ENCODE data around the gene EPHA4. TPM values are rescaled to one million over a fixed set of nuclear protein-coding genes. Genes with fewer than 3 reads are reported as not detected.

Gene EPHA4
- polyA plus RNA-seq, 1 of the 3 experiments (the other 2 are of a cell fraction): 0.90 TPM

GRCh38 chr2:221442128-221442527, 130.0 kb downstream of the EPHA4 start:
- ChIA-PET POLR2A (no interaction called here), CTCF (no interaction called here)
- Histone ChIP-seq H3K4me1 (ENCODE audit: control insufficient read depth in 1 of 2, insufficient read depth in 2 of 2, low read depth in 1 of 2, low read length in 1 of 2) (no peaks in the 10 kb centered on the region), H3F3A (replicated peaks; ENCODE audit: insufficient read depth) (peaks cover 5% of the 10 kb centered on the region), H4K20me1 (ENCODE audit: insufficient read depth) (no peaks in the 10 kb centered on the region), H2AFZ (ENCODE audit: low read depth) (no peak overlapping the region), H3K36me3 (replicated peaks in 1 of 2; ENCODE audit: control insufficient read depth in 1 of 2, insufficient read depth in 2 of 2, low read length in 1 of 2) (no peaks in the 10 kb centered on the region), H3K4me3 (ENCODE audit: low read depth in 2 of 2, low read length in 1 of 2) (no peak overlapping the region), H3K4me2 (no peak overlapping the region), H3K27me3 (ENCODE audit: insufficient read depth) (no peaks in the 10 kb centered on the region), H3K27ac (ENCODE audit: low read depth in 2 of 2, low read length in 1 of 2) (no peak overlapping the region), H3K79me2 (ENCODE audit: insufficient read depth) (no peaks in the 10 kb centered on the region), H3K9ac (no peak overlapping the region), H3K9me3 (no peaks in the 10 kb centered on the region), H3K9me2 (no peaks in the 10 kb centered on the region)
- no peak for DNase-seq
- 45% methylated on average over 4 of the region's 4 CpGs for WGBS (ENCODE audit: low lambda C conversion rate)
- TF ChIP-seq GATA2 (CRISPR knock-in tag; IDR thresholded peaks at IDR 0.05) (no peak), RCOR1 (IDR thresholded peaks at IDR 0.05; ENCODE audit: low read length) (no peak), FOXM1 (IDR thresholded peaks at IDR 0.05; ENCODE audit: low read depth) (no peak), NRF1 (IDR thresholded peaks at IDR 0.05; ENCODE audit: low read depth, low read length) (no peak), GABPA (IDR thresholded peaks at IDR 0.05; ENCODE audit: low read depth) (no peak), TEAD4 (IDR thresholded peaks at IDR 0.05; ENCODE audit: borderline replicate concordance, insufficient read depth) (no peak)

- POLR2A ChIA-PET: no interaction called here
- no peaks in the 10 kb centered on the region for H3K36me3 ChIP-seq (replicated peaks in 1 of 2; ENCODE audit: control insufficient read depth in 1 of 2, insufficient read depth in 2 of 2, low read length in 1 of 2)
- TF ChIP-seq NRF1 (IDR thresholded peaks at IDR 0.05; ENCODE audit: low read depth, low read length) (no peak), RFX5 (IDR thresholded peaks at IDR 0.05; ENCODE audit: low read length) (no peak), ELF1 (IDR thresholded peaks at IDR 0.05) (no peak), REST (IDR thresholded peaks at IDR 0.05; ENCODE audit: low read depth, low read length) (no peak), TAF1 (IDR thresholded peaks at IDR 0.05; ENCODE audit: borderline replicate concordance, low read depth, low read length) (no peak), IRF3 (IDR thresholded peaks at IDR 0.05; ENCODE audit: low read depth, low read length) (no peak), CTCF (IDR thresholded peaks at IDR 0.05) (no peak)
These were observed 132.2 kb downstream of the EPHA4 start for GRCh38 chr2:221439761-221440479.

More at GRCh38 chr2:221439761-221440479, 132.2 kb downstream of the EPHA4 start:
- no peaks in the 10 kb centered on the region for H3K9me2 ChIP-seq
- H4K20me1 ChIP-seq (ENCODE audit: insufficient read depth): no peaks in the 10 kb centered on the region
- H3K4me2 ChIP-seq: no peak overlapping the region
- no peaks in the 10 kb centered on the region for H3K4me1 ChIP-seq (ENCODE audit: control insufficient read depth in 1 of 2, insufficient read depth in 2 of 2, low read depth in 1 of 2, low read length in 1 of 2)
- no peak overlapping the region for H3K4me3 ChIP-seq (ENCODE audit: low read depth in 2 of 2, low read length in 1 of 2)
- no peak overlapping the region for H3K27ac ChIP-seq (ENCODE audit: low read depth in 2 of 2, low read length in 1 of 2)
- no peaks in the 10 kb centered on the region for H3K79me2 ChIP-seq (ENCODE audit: insufficient read depth)
- H3K27me3 ChIP-seq (ENCODE audit: insufficient read depth): no peaks in the 10 kb centered on the region
- no peaks in the 10 kb centered on the region for H3K9me3 ChIP-seq
- 25% methylated on average over 11 of the region's 11 CpGs for WGBS (ENCODE audit: low lambda C conversion rate)
- no peak for DNase-seq
- no peak overlapping the region for H3K9ac ChIP-seq
- no peak overlapping the region for H2AFZ ChIP-seq (ENCODE audit: low read depth)
- no peaks in the 10 kb centered on the region for H3F3A ChIP-seq (replicated peaks; ENCODE audit: insufficient read depth)
- CTCF ChIA-PET: no interaction called here
